Activated naive CD4-positive, alpha-beta T cell treated with Interleukin-2 at 50 U/mL for 16 hours (primary cell): ENCODE data around the gene TEX2.

Source experiments
- DNase-seq: peaks from one replicate; pipeline ENCODE4 v3.0.0-alpha.2; 2020

TEX2 gene, protein sequence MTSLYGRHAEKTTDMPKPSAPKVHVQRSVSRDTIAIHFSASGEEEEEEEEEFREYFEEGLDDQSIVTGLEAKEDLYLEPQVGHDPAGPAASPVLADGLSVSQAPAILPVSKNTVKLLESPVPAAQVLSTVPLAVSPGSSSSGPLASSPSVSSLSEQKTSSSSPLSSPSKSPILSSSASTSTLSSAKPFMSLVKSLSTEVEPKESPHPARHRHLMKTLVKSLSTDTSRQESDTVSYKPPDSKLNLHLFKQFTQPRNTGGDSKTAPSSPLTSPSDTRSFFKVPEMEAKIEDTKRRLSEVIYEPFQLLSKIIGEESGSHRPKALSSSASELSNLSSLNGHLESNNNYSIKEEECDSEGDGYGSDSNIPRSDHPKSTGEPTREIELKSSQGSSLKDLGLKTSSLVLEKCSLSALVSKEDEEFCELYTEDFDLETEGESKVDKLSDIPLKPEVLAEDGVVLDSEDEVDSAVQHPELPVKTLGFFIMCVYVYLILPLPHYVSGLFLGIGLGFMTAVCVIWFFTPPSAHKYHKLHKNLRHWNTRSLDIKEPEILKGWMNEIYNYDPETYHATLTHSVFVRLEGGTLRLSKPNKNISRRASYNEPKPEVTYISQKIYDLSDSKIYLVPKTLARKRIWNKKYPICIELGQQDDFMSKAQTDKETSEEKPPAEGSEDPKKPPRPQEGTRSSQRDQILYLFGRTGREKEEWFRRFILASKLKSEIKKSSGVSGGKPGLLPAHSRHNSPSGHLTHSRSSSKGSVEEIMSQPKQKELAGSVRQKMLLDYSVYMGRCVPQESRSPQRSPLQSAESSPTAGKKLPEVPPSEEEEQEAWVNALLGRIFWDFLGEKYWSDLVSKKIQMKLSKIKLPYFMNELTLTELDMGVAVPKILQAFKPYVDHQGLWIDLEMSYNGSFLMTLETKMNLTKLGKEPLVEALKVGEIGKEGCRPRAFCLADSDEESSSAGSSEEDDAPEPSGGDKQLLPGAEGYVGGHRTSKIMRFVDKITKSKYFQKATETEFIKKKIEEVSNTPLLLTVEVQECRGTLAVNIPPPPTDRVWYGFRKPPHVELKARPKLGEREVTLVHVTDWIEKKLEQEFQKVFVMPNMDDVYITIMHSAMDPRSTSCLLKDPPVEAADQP

DNA sequence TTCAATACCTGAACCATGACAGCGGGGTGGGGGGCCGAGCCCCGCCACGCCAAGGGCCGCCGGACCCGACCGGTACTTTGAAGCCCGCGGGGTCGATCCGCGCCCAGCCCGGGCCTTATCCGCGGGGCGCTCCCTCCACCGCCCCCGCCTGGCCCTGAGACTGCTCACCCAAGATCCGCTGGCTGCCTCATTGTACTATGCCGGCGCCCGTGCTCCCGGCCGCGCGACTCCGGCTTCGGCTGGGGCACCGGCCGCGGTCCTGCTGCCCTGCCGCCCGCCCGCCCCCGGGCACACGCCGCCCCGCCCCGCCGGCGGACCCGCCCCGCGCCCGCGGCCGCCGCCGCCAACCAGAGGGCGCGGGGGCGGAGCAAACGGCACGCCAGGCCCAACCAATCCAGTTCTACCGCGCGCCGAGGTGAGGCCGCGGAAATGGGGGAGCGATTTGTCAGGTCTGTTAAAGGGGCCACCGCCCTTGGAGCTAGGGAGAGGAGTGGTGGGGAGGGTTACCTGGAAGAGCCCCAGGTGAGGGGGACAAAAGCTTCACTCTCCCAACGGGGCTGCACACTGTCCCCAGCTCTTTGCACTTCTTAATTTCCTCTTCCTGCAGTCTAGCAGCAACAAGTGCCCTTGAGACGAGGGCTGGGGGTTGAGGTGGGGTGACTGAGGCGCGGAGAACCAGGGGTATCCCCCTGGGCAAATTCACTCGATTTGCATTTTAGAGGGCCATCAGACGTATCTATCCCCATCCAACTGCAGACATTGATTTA lies at the start of gene TEX2:
Gene TEX2 (minus strand): TSS at position 261 of the 767 bp plus-strand sequence. CDS start 49,043 bp downstream, outside the sequence.
- peak; percentile 90 for DNase-seq

GRCh38 chr17:64309710-64310109 lies 46.6 kb upstream of the TEX2 start:
- DNase-seq = no peak

DNA sequence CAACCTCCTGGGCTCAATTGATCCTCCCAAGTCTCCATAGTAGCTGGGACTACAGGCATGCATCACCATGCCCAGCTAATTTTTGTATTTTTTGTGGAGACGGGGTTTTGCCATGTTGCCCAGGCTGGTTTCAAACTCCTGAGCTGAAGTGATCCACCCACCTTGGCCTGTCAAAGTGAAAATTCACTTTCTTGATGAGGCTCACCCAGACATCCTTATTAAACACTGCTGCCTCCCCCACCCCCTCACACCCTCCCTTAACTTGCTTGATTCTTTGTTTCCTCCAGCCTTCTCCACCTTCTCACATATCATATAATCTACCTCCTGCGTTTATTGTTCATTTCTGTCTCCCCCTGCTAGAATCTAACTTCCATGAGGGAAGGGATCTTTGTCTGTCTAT lies 46.0 kb upstream of the TEX2 start:
- DNase-seq = no peak

DNA sequence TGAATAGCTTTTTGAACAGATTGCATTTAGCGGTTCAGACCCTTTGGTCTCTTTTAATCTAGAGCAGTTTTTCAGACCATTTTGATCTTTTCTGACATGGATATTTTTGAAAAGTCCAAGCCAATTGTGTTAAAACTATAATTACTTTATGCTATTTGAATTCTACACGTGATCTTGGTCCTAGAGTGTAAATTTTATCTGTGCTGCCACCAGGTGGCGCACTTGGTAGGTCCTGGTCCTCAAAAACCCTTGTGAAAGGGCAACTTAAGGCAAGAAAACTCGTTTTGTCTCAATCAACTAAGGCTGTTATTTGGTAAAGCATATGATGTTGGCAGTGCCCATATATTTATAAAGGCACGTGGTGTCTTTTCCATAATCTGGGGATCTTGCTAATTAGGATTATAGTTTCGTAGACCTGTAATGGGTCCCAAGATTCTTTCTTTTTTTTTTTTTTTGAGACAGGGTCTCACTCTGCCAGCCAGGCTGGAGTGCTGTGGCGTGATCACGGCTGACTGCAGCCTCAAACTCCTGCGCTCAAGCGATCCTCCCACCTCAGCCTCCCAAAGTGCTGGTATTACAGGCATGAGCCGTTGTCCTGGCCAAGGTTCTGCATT lies 43.9 kb upstream of the TEX2 start:
- peak; percentile 69 for DNase-seq

DNA sequence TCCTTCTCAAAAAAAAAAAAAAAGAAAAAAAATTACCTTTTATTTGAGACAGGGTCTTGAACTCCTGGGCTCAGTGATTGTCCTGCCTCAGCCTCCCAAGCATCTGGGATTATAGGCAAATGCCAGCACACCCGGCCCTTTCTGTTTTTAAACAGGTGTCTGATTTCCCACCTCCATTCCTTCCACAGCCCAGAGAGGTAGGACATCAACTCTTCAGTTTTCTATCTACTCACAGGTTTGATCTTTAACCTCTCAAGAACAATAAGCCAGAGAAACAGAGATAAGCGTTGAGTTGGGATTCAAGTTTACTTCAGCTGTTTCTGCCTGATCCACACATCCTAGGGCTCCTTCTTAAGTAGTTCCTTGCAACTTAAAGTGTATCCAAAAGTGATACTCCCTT lies 41.5 kb upstream of the TEX2 start:
- no peak for DNase-seq

DNA sequence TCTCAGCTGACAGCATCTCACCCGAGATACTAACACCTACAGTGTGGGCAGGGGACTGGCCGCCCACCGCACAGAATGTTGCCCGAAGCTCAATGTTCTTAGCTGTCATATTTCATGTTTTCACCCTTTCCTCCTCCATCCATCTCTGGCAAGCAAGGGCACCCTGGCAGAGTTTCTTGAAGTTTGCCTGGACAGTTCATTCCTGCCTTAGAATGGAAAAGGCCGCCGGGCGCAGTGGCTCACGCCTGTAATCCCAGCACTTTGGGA lies 37.6 kb upstream of the TEX2 start:
- DNase-seq = no peak

DNA sequence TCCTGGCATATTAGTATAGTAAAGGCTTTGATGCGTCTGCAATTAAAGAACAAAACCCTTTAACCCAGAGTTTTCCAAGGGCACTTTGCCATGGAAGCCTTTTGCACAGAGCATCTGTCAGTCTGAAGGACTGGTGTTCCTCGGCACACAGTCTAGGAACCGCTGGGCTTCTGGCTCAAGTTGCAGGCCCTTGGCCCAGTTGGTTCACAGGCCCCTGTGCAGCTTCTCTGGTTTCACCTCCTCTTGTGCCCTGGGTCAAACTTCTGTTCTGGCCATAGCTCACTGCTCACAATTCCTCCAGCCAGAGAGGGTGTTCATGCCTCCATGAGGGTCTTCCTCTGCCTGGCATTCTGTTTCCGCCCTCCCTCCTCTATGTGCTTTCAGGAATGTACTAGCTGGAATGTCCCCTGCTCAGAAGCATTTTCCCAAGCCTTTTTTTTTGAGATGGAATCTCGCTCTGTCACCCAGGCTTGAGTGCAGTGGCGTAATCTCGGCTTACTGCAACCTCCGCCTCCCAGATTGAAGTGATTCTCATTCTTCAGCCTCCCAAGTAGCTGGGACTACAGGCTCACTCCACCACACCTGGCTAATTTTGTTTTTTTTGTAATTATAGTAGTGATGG lies 34.5 kb upstream of the TEX2 start:
- no peak for DNase-seq

GRCh38 chr17:64296246-64296645 lies 33.2 kb upstream of the TEX2 start:
- no peak for DNase-seq

GRCh38 chr17:64295146-64295545 lies 32.1 kb upstream of the TEX2 start:
- no peak for DNase-seq

- DNase-seq = no peak
Observed at GRCh38 chr17:64291268-64291851, 28.3 kb upstream of the TEX2 start.

GRCh38 chr17:64289741-64290141 lies 26.7 kb upstream of the TEX2 start:
- DNase-seq = no peak

DNA sequence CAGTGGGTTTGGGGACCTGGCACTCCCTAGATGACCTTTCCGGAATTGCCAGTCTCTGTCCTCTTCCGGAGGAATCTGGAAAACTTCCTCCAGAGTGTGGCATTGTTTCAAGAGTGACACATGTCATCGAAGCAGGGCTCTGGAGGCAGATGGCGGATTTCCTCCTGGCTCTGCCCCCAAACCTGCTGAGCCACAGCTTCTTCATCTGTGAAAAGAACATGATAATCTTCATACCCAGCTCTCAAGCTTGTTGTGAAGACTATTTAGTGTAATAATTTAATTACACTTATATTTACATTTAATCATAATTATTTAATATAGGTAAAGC lies 19.7 kb upstream of the TEX2 start:
- DNase-seq = no peak

GRCh38 chr17:64281962-64282752 lies 19.1 kb upstream of the TEX2 start:
- peak; percentile 40 for DNase-seq

DNA sequence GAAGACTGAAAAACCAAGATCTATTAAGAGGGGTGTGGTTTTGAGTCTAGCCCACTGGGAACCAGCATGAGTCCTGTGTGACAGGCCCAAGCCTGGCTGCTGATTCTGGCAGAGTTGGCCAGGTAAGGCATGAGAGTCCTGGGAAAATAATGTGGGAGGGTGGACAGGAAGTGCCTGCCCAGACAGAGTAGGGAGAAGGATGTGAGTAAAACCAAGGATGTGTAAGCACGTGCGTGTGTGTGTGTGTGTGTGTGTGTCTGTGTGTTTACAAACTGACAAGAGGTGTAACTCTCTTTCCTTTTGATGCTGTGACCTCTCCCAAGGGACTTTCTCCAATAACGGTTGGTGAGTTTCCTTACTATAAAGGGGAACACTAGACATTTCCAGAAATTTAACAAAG lies 15.6 kb upstream of the TEX2 start:
- no peak for DNase-seq

DNA sequence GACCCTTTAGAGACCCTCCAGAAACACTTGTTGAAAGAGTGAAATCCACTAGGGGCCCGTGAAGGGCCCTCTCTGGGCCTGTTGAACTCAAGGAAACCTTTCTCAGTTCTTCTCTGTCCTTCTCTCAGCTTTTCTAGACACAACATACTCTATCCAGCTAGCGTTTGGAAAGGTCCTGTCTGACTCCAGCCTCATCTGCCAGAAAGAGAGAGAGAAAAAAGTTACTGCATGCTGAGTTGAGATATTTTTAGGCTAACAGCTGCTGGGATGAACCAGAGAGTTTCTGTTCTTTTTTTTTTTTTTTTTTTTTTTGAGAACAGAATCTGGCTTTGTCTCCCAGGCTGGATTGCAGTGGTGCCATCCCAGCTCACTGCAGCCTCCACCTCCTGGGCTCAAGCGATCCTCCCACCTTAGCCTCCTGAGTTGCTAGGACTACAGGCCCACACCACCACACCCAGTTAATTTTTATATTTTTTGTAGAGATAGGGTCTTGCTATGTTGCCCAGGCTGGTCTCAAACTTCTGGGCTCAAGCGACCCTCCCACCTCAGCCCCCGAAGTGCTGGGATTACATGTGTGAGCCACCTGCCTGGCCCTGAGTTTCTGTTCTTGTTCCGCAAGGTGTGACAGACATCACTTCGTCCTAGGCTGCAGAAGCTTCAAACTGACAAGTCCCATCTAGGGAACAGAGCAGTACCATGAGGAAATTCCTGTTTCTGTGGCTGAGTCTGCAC lies 14.9 kb upstream of the TEX2 start:
- DNase-seq = no peak

GRCh38 chr17:64276961-64277505 lies 14.0 kb upstream of the TEX2 start:
- DNase-seq = no peak

GRCh38 chr17:64275016-64275415 lies 12.0 kb upstream of the TEX2 start:
- DNase-seq = no peak

DNA sequence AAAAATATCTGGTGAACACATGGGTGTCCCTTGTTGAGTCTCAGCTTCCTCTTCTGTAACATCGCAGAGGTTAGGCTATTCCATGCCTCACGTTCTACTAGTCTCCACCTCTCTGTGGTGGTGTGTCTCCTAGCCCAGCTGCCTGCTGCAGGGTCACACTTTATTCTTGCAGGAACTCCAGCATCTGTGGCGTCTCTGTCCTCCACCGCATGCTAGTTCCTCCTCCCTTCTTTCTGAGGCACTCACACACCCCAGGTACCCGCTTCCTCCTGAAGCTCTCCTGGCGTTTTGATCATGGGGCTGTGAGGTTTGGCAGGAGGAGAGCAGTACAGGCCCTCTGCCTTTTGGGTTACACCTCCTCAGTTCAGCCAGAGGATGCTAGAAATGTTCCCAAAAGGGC lies 9.9 kb upstream of the TEX2 start:
- DNase-seq = no peak

DNA sequence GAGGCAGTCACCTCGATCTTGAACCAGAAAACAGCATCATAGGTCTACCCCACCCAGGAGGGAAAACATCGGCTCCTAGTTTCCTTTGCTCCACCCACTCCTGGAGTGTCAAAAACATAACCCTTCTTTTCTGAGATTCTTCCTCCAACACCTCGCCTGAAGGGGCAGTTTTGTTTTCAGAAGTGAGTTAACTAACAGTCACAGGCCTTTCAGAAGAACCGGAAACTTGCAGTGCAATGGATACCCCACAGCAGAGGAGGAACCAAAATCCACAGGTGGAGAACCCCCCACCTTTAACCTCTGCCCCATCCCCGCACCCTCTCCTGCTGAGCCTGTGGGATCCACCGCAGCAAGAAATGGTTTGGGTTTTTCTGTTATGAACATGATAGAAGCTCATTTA lies 7.8 kb upstream of the TEX2 start:
- DNase-seq = no peak
